ENCODE results near the gene SIPA1L3.

Gene SIPA1L3

GRCh38 chr19:38152461-38153379, 245.7 kb downstream of the SIPA1L3 start:
- DNase-seq (ENCODE audit: low read depth) = no peak

GRCh38 chr19:38155453-38155852, 248.4 kb downstream of the SIPA1L3 start:
- no peak for DNase-seq (ENCODE audit: low read depth)

GRCh38 chr19:38158730-38159129, 251.7 kb downstream of the SIPA1L3 start:
- DNase-seq (ENCODE audit: low read depth) = no peak

GRCh38 chr19:38162094-38162493, 255.1 kb downstream of the SIPA1L3 start:
- DNase-seq (ENCODE audit: low read depth) = no peak

GRCh38 chr19:38162632-38163031, 255.6 kb downstream of the SIPA1L3 start:
- no peak for DNase-seq (ENCODE audit: low read depth)

- no peak for DNase-seq (ENCODE audit: low read depth)
These were observed 256.6 kb downstream of the SIPA1L3 start for GRCh38 chr19:38163419-38164290.

GRCh38 chr19:38164526-38164925, 257.5 kb downstream of the SIPA1L3 start:
- DNase-seq (ENCODE audit: low read depth) = no peak

GRCh38 chr19:38165335-38165734, 258.3 kb downstream of the SIPA1L3 start:
- no peak for DNase-seq (ENCODE audit: low read depth)

- no peak for DNase-seq (ENCODE audit: low read depth)
These were observed 261.6 kb downstream of the SIPA1L3 start for GRCh38 chr19:38168637-38169036.

- no peak for DNase-seq (ENCODE audit: low read depth)
These were observed 263.3 kb downstream of the SIPA1L3 start for GRCh38 chr19:38170334-38170733.

- no peak for DNase-seq (ENCODE audit: low read depth)
These were observed 265.0 kb downstream of the SIPA1L3 start for GRCh38 chr19:38172001-38172400.

GRCh38 chr19:38173291-38174041, 266.5 kb downstream of the SIPA1L3 start:
- no peak for DNase-seq (ENCODE audit: low read depth)

GRCh38 chr19:38175422-38175821, 268.4 kb downstream of the SIPA1L3 start:
- no peak for DNase-seq (ENCODE audit: low read depth)

GRCh38 chr19:38180071-38180470, 273.1 kb downstream of the SIPA1L3 start:
- DNase-seq (ENCODE audit: low read depth) = no peak

- no peak for DNase-seq (ENCODE audit: low read depth)
These were observed 275.7 kb downstream of the SIPA1L3 start for GRCh38 chr19:38182536-38183210.

GRCh38 chr19:38183251-38183897, 276.4 kb downstream of the SIPA1L3 start:
- no peak for DNase-seq (ENCODE audit: low read depth)

GRCh38 chr19:38184815-38185214, 277.8 kb downstream of the SIPA1L3 start:
- no peak for DNase-seq (ENCODE audit: low read depth)

- DNase-seq (ENCODE audit: low read depth) = no peak
These were observed 278.6 kb downstream of the SIPA1L3 start for GRCh38 chr19:38185562-38185961.

GRCh38 chr19:38190061-38190460, 283.1 kb downstream of the SIPA1L3 start:
- no peak for DNase-seq (ENCODE audit: low read depth)

GRCh38 chr19:38190793-38191192, 283.8 kb downstream of the SIPA1L3 start:
- DNase-seq (ENCODE audit: low read depth) = no peak

- DNase-seq (ENCODE audit: low read depth) = no peak
These were observed 284.7 kb downstream of the SIPA1L3 start for GRCh38 chr19:38191747-38192146.
